Endothelial cell of umbilical vein (primary cell): ENCODE data around the gene ANKRD18B. TPM values are rescaled to one million over a fixed set of nuclear protein-coding genes. Genes with fewer than 3 reads are reported as not detected.
"Not testable (repeated sequence)": the region's sequence is repeated elsewhere in the genome, so short reads cannot be mapped to it uniquely, and the experiment has no call there.

Experiments used
- BruUV-seq: library from RNA; stranded (reverse); fragments of 400-500 nt; replicated peaks from 2 replicates; lab custom pipeline; 2021; lab: Mats Ljungman, UMichigan
- CTCF ChIA-PET: fragments of 300-600, 350-600 bp; sonication (Branson Sonifier 250); formaldehyde crosslinking; loops from one replicate; lab custom pipeline; 2021; ENCODE audit warnings: antibody characterized with exemption, inconsistent platforms; lab: Charles Lee
- POLR2A ChIA-PET: fragments of 300-600, 350-600 bp; sonication (Branson Sonifier 250); formaldehyde crosslinking; loops from one replicate; lab custom pipeline; 2021; ENCODE audit warnings: antibody characterized with exemption, inconsistent platforms; lab: Charles Lee
- DNase-seq: peaks from one replicate; pipeline ENCODE4 v3.0.0-alpha.2; 2011; ENCODE audit warnings: low read depth, low spot score
- FAIRE-seq: peaks from 2 replicates; lab custom pipeline; 2011; peaks lifted over from hg19 to GRCh38; lab: Jason Lieb, UNC
- H2AFZ ChIP-seq: 2 replicates; pipeline ENCODE4 v1.6.0; 2012; ENCODE audit warnings: low read depth, low read length, control low read depth, inconsistent platforms
- H3K27ac ChIP-seq: 2 replicates; pipeline ENCODE4 v1.5.1; 2011; ENCODE audit warnings: low read depth, mild to moderate bottlenecking, control low read depth, low read length, moderate library complexity; ENCODE audit not compliant: insufficient read depth
- H3K27me3 ChIP-seq, 2 experiments: 2 replicates each; pipeline versions ENCODE4 v1.6.0 to v1.6.1; 2011; ENCODE audit warnings: low read length in 2 of 2, mixed read lengths in 1 of 2; ENCODE audit not compliant: control insufficient read depth in 2 of 2, insufficient read depth in 2 of 2
- H3K36me3 ChIP-seq, 2 experiments: 2 replicates in 1 of 2; 3 replicates in 1 of 2; pipeline ENCODE4 v1.5.1; 2011; ENCODE audit warnings: low read length in 2 of 2, mild to moderate bottlenecking in 1 of 2, moderate library complexity in 1 of 2; ENCODE audit not compliant: control insufficient read depth in 2 of 2, insufficient read depth in 2 of 2; ENCODE audit errors: extremely low read depth in 1 of 2
- H3K4me1 ChIP-seq: 3 replicates; pipeline ENCODE4 v1.5.1; 2011; ENCODE audit warnings: mild to moderate bottlenecking, low read length; ENCODE audit not compliant: control insufficient read depth, insufficient read depth; ENCODE audit errors: extremely low read depth
- H3K4me2 ChIP-seq: 2 replicates; pipeline ENCODE4 v1.6.1; 2011; ENCODE audit warnings: low read length, control low read depth, mixed read lengths; ENCODE audit not compliant: insufficient read depth
- H3K4me3 ChIP-seq, 3 experiments: fragments of 200-600 bp in 1 of 3; sonication (generic), shearing (Covaris generic) in 1 of 3; replicated peaks in 1 of 3; 2 replicates each; pipeline ENCODE4 v1.5.1; 2011 to 2016; ENCODE audit warnings: control low read depth in 3 of 3, low read length in 3 of 3, mild to moderate bottlenecking in 2 of 3, inconsistent platforms in 1 of 3, low read depth in 1 of 3, moderate library complexity in 1 of 3; ENCODE audit not compliant: insufficient read depth in 1 of 3
- H3K79me2 ChIP-seq: 2 replicates; pipeline ENCODE4 v1.6.0; 2012; ENCODE audit warnings: low read length, inconsistent platforms; ENCODE audit not compliant: control insufficient read depth, insufficient read depth
- H3K9ac ChIP-seq: replicated peaks from 2 replicates; pipeline ENCODE3; 2011; ENCODE audit warnings: low read length, control low read depth; ENCODE audit not compliant: insufficient read depth; ENCODE audit errors: extremely low read depth
- H3K9me1 ChIP-seq: replicated peaks from 3 replicates; pipeline ENCODE4 v1.6.0; 2011; ENCODE audit warnings: mild to moderate bottlenecking, low read length; ENCODE audit not compliant: control insufficient read depth, insufficient read depth; ENCODE audit errors: extremely low read depth
- H3K9me3 ChIP-seq: replicated peaks from 2 replicates; pipeline ENCODE4 v1.5.1; 2012; ENCODE audit warnings: low read length, inconsistent platforms; ENCODE audit not compliant: control insufficient read depth, insufficient read depth
- H4K20me1 ChIP-seq: replicated peaks from 2 replicates; pipeline ENCODE3; 2011; ENCODE audit warnings: mild to moderate bottlenecking, low read length; ENCODE audit not compliant: control insufficient read depth, insufficient read depth; ENCODE audit errors: extremely low read depth
- EZH2 ChIP-seq: IDR thresholded peaks from 2 replicates; pipeline ENCODE4 v1.6.1; 2012; ENCODE audit warnings: borderline replicate concordance, low read depth, mild to moderate bottlenecking, moderate library complexity, low read length, inconsistent platforms; ENCODE audit not compliant: severe bottlenecking
- FOS ChIP-seq: IDR thresholded peaks from 2 replicates; pipeline ENCODE4 v1.6.1; 2011; ENCODE audit warnings: mild to moderate bottlenecking, low read length, moderate library complexity, borderline replicate concordance; ENCODE audit not compliant: insufficient read depth
- GATA2 ChIP-seq: IDR thresholded peaks from 2 replicates; pipeline ENCODE4 v1.7.0; 2011; ENCODE audit warnings: low read depth, mild to moderate bottlenecking, moderate library complexity, mixed read lengths, low read length; ENCODE audit not compliant: insufficient read length, insufficient read depth
- JUN ChIP-seq: IDR thresholded peaks from 2 replicates; pipeline ENCODE4 v1.6.1; 2011; ENCODE audit warnings: borderline replicate concordance, low read depth; ENCODE audit not compliant: insufficient read length, insufficient read depth
- MYC ChIP-seq: IDR thresholded peaks from one replicate; pipeline ENCODE4 v1.6.1; 2011; ENCODE audit warnings: mild to moderate bottlenecking, low read depth, low read length
- POLR2A ChIP-seq: IDR thresholded peaks from 2 replicates; pipeline ENCODE4 v1.6.1; 2012; ENCODE audit warnings: low read depth, mild to moderate bottlenecking, control low read depth, low read length
- POLR2AphosphoS5 ChIP-seq: IDR thresholded peaks from 2 replicates; pipeline ENCODE4 v1.6.1; 2012; ENCODE audit warnings: low read depth, mild to moderate bottlenecking, control low read depth, low read length, moderate library complexity; ENCODE audit not compliant: insufficient read depth
- dilution Hi-C: fragments of 300-500 bp; cut with MboI; formaldehyde crosslinking; loops from one replicate; pipeline ENCODE4 v1.15.0; 2019; ENCODE audit warnings: low sequenced_read_pairs; ENCODE audit not compliant: extremely low pct_ligation_motif_present
- intact Hi-C: fragments of 100-400 bp; cut with micrococcal nuclease; formaldehyde crosslinking; loops from one replicate; pipeline ENCODE4 v1.10.0; 2022
- polyA plus RNA-seq, 4 experiments: library from polyadenylated mRNA; depleted of rRNA in 3 of 4; stranded (reverse) in 3 of 4; unstranded in 1 of 4; fragments of >200 nt; gene quantifications; 2 replicates each; pipeline versions ENCODE4 v1.2.1 to v1.2.3, GENCODE V29; 2011 to 2012; ENCODE audit warnings: missing spikeins in 1 of 4
- total RNA-seq: library from RNA; stranded (reverse); gene quantifications from 2 replicates; pipeline ENCODE4 v1.2.3, GENCODE V29; 2021
- TF ChIP-seq, protein P1 (sequence below): IDR thresholded peaks from 2 replicates; pipeline ENCODE4 v1.6.1; 2011; ENCODE audit not compliant: insufficient read depth, insufficient read length
- TF ChIP-seq, protein P2 (sequence below), 2 donors: IDR thresholded peaks; 1 replicate in 1 of 2; 2 replicates in 1 of 2; pipeline ENCODE4 v1.5.1; 2011; ENCODE audit warnings: low read length in 2 of 2, mild to moderate bottlenecking in 2 of 2, moderate library complexity in 2 of 2, control low read depth in 1 of 2, inconsistent platforms in 1 of 2, low read depth in 1 of 2; ENCODE audit not compliant: insufficient read depth in 1 of 2; ENCODE audit errors: extremely low read depth in 1 of 2

Gene ANKRD18B
- total and polyA plus RNA-seq, 2 donors (not counting 3 experiments of a cell fraction or from before 2014, with no cell fraction given) = 1.4 to 10.9 TPM

DNA sequence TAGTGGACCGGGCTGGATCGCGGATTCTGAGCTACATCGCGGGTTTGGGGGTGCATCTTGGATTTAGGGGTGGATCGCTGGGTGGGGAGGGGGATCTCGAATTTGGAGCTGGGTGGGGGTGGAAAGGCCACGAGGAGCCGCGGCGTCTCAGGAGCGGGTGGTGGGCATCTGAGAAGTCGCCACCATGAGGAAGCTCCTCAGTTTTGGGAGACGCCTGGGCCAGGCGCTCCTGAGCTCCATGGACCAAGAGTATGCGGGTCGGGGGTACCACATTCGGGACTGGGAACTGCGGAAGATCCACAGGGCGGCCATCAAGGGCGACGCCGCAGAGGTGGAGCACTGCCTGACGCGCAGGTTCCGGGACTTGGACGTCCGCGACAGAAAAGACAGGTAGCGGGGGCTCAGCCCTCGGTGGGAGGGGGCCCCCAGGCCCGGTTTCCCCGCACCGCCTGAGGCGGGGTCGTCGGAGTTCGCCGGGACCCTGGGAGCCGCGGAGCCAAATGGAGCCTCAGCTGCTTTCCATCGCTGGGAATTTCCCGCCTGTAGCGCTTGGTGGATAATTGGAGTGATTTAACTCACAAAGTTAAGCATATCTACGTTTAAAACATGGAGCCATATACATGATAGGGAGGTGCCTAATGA is 376 bp downstream of the ANKRD18B start:
- POLR2A ChIA-PET = interaction anchor here (1.1 to 1.9 kb wide), 2 partner anchors 51 to 150 kb away, joined by 3 to 8 read pairs; partner anchors contain the start of gene NOL6
- no peaks in the 10 kb centered on the region for H4K20me1 ChIP-seq
- TF ChIP-seq GATA2 = no peak
- TF ChIP-seq POLR2A = no peak
- TF ChIP-seq EZH2 = no peak
- TF ChIP-seq, protein P1, sequence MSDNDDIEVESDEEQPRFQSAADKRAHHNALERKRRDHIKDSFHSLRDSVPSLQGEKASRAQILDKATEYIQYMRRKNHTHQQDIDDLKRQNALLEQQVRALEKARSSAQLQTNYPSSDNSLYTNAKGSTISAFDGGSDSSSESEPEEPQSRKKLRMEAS = no peak
- TF ChIP-seq JUN = no peak
- TF ChIP-seq FOS = no peak
- TF ChIP-seq POLR2AphosphoS5 = no peak
- TF ChIP-seq MYC = no peak
- TF ChIP-seq, protein P2, sequence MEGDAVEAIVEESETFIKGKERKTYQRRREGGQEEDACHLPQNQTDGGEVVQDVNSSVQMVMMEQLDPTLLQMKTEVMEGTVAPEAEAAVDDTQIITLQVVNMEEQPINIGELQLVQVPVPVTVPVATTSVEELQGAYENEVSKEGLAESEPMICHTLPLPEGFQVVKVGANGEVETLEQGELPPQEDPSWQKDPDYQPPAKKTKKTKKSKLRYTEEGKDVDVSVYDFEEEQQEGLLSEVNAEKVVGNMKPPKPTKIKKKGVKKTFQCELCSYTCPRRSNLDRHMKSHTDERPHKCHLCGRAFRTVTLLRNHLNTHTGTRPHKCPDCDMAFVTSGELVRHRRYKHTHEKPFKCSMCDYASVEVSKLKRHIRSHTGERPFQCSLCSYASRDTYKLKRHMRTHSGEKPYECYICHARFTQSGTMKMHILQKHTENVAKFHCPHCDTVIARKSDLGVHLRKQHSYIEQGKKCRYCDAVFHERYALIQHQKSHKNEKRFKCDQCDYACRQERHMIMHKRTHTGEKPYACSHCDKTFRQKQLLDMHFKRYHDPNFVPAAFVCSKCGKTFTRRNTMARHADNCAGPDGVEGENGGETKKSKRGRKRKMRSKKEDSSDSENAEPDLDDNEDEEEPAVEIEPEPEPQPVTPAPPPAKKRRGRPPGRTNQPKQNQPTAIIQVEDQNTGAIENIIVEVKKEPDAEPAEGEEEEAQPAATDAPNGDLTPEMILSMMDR (IDR thresholded peaks at IDR 0.05; ENCODE audit: extremely low read depth in 1 of 2, insufficient read depth in 1 of 2, low read depth in 1 of 2, low read length in 2 of 2) = no peak
- no peaks in the 10 kb centered on the region for H3K4me1 ChIP-seq
- peak overlapping the region; percentile 77 for H3K27ac ChIP-seq
- H3K4me3 ChIP-seq = peak overlapping the region; percentile 68 to 90 (median 81)
- H3K9me3 ChIP-seq = no peaks in the 10 kb centered on the region
- FAIRE-seq (no peak), DNase-seq (peak; percentile 51)
- CTCF ChIA-PET = interaction anchor here (0.6 to 1.9 kb wide), 11 partner anchors 14 to 447 kb away, joined by 3 to 9 read pairs (median 5); partner anchors contain the start of gene NOL6
- dilution Hi-C loops = no loop called here
- H3K4me2 ChIP-seq = peak overlapping the region; percentile 85
- no peaks in the 10 kb centered on the region for H3K9me1 ChIP-seq
- H2AFZ ChIP-seq = peak overlapping the region; percentile 93
- BruUV-seq = TSS peak; percentile 36
- H3K36me3 ChIP-seq = no peaks in the 10 kb centered on the region
- H3K79me2 ChIP-seq = peaks cover 6% of the 10 kb centered on the region
- intact Hi-C loops = no loop called here
- peak overlapping the region; percentile 83 for H3K9ac ChIP-seq
- no peaks in the 10 kb centered on the region for H3K27me3 ChIP-seq

DNA sequence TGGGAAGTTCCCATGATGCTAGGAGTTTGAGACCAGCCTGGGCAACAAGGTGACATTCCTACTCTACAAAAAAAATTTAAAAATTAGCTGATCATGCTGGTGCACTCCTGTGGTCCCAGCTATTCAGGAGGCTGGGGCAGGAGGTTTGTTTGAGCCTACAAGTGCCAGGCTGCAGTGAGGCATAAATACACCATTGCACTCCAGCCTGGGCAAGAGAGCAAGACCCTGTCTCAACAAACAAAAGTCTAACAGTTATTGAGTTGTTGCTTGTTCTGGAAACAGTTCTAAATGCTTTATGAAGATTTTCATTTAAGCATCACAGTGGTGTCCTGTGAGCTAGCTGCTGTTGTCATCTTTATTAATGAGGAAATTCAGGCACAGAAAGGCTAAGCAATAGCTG is 4.0 kb downstream of the ANKRD18B start:
- intact Hi-C loops, H2AFZ ChIP-seq, H3K9me1 ChIP-seq, H3K9ac ChIP-seq, DNase-seq, H3K4me3 ChIP-seq, H3K79me2 ChIP-seq, BruUV-seq, H3K36me3 ChIP-seq, H3K27me3 ChIP-seq, CTCF ChIA-PET, H4K20me1 ChIP-seq, H3K4me2 ChIP-seq, H3K27ac ChIP-seq, POLR2A ChIA-PET, H3K9me3 ChIP-seq, H3K4me1 ChIP-seq, FAIRE-seq, dilution Hi-C loops: not testable (repeated sequence)
